ENCODE data around the gene POU2F1. TPM values are rescaled to one million over a fixed set of nuclear protein-coding genes. Genes with fewer than 3 reads are reported as not detected.
A peak's percentile ranks its signal among the peaks of the same experiment; 100 is the strongest.

POU2F1 gene
- total RNA-seq, 1 experiment from 2014 or later = 28.5 TPM

DNA sequence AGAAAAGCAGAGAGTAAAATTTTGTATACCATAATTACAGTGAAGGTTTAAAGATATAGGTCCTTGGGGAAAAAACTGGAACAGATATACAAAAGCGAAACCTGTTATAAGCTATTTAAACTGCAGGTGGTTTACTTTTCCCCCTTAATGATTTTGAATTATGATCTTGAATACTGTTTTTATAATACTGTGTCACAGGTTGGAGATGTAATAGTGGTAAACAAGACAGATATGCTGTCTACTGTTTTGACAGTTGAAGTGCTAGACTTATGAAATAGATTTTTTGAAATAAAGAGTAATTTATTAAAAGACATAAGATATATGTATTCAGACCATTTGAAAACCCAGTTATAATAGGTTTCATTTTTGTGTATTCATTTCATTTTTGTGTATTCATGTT is 168.3 kb downstream of the POU2F1 start:
- DNase-seq = no peak
- no peaks in the 10 kb centered on the region for H3K4me1 ChIP-seq (replicated peaks; ENCODE audit: insufficient read depth)
- H3K36me3 ChIP-seq (ENCODE audit: low read depth) = peaks cover 8% of the 10 kb centered on the region; the same call in 1 of the 2 replicates
- H4K20me1 ChIP-seq (ENCODE audit: insufficient read depth) = no peaks in the 10 kb centered on the region
- no peaks in the 10 kb centered on the region for H3K27me3 ChIP-seq (ENCODE audit: insufficient read depth, low read depth)
- H3K9me3 ChIP-seq (ENCODE audit: insufficient read depth, low read depth) = no peaks in the 10 kb centered on the region
- ChIA-PET CTCF (no interaction called here), POLR2A (ENCODE audit: unreplicated experiment) (no interaction called here)
- no peaks in the 10 kb centered on the region for H3K79me2 ChIP-seq (ENCODE audit: low read depth)
- intact Hi-C loops (cut with micrococcal nuclease; ENCODE audit: unreplicated experiment) = no loop called here
- H3K4me3 ChIP-seq = no peak overlapping the region
- TF ChIP-seq, protein P1, sequence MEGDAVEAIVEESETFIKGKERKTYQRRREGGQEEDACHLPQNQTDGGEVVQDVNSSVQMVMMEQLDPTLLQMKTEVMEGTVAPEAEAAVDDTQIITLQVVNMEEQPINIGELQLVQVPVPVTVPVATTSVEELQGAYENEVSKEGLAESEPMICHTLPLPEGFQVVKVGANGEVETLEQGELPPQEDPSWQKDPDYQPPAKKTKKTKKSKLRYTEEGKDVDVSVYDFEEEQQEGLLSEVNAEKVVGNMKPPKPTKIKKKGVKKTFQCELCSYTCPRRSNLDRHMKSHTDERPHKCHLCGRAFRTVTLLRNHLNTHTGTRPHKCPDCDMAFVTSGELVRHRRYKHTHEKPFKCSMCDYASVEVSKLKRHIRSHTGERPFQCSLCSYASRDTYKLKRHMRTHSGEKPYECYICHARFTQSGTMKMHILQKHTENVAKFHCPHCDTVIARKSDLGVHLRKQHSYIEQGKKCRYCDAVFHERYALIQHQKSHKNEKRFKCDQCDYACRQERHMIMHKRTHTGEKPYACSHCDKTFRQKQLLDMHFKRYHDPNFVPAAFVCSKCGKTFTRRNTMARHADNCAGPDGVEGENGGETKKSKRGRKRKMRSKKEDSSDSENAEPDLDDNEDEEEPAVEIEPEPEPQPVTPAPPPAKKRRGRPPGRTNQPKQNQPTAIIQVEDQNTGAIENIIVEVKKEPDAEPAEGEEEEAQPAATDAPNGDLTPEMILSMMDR (conservative IDR thresholded peaks at IDR 0.05) = no peak
- TF ChIP-seq EZH2 (IDR thresholded peaks at IDR 0.05; ENCODE audit: low read depth) = no peak
- no peak overlapping the region for H3K4me2 ChIP-seq
- no peak overlapping the region for H3K27ac ChIP-seq
- H2AFZ ChIP-seq = no peak overlapping the region
- H3F3A ChIP-seq (ENCODE audit: insufficient read depth, low read depth) = no peaks in the 10 kb centered on the region
- BruUV-seq (replicated peaks) = no TSS peak
- no peaks in the 10 kb centered on the region for H3K9me2 ChIP-seq (ENCODE audit: insufficient read depth)

DNA sequence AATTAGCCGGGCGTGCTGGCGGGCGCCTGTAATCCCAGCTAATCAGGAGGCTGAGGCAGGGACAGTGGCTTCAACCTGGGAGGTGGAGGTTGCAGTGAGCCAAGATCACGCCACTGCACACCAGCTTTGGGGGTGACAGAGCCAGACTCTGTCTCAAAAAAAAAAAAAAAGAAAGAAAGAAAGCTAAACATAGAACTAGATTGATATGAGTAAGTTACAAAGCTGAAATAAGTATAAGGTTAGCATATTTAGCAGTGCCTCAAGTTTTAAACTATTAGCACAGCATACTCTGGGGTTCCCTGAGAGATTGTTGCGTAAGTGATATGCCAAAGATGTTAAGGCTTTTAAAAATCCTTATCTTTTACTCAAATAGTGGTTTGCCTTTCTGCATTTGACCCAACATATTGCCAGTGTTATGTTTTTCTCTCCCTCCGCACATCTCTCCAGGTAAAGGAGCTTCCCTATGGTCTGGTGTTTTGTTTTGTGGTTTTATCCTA is 171.6 kb downstream of the POU2F1 start:
- no TSS peak for BruUV-seq (replicated peaks)
- Histone ChIP-seq H2AFZ (no peak overlapping the region), H3K4me2 (no peak overlapping the region), H4K20me1 (ENCODE audit: insufficient read depth) (no peaks in the 10 kb centered on the region), H3K9me3 (ENCODE audit: insufficient read depth, low read depth) (no peaks in the 10 kb centered on the region), H3K27ac (no peak overlapping the region), H3K36me3 (ENCODE audit: low read depth) (0 out of 2 replicates have a peak, but pooled peaks cover 4% of the 10 kb centered on the region), H3F3A (ENCODE audit: insufficient read depth, low read depth) (no peaks in the 10 kb centered on the region), H3K4me1 (replicated peaks; ENCODE audit: insufficient read depth) (no peaks in the 10 kb centered on the region), H3K4me3 (no peak overlapping the region), H3K79me2 (ENCODE audit: low read depth) (no peaks in the 10 kb centered on the region), H3K9me2 (ENCODE audit: insufficient read depth) (no peaks in the 10 kb centered on the region), H3K27me3 (ENCODE audit: insufficient read depth, low read depth) (no peaks in the 10 kb centered on the region)
- POLR2A ChIA-PET (ENCODE audit: unreplicated experiment) = no interaction called here
- DNase-seq = no peak
- CTCF ChIA-PET = no interaction called here
- TF ChIP-seq, protein P1 (conservative IDR thresholded peaks at IDR 0.05) = no peak
- TF ChIP-seq EZH2 (IDR thresholded peaks at IDR 0.05; ENCODE audit: low read depth) = no peak
- intact Hi-C loops (cut with micrococcal nuclease; ENCODE audit: unreplicated experiment) = no loop called here

DNA sequence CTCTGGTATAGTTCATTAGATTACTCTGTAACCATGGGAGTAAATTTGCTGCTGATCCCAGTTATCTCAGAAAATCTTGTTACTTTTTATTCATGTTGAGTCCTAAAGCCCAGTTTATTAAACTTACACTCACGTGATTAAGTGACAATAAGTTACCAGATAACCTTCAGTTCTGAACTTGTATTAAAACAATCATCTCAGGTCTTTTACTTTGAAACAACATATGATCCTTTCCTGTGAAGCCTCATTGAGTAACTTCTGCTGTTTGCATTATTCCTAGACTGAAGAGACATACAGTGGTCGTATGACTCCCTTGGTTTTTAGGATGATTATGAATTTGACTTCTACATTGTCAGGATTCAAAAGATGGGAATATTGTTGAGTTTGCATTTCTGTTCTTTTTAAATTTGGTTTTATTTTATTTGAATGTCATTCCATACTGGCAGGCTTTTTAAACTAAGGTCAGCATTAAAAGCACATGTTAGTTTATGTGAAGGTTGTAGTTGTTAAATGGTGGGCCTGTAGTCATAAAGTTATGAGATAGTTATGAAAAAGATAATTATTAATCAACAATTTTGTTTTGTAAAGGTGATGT is 179.8 kb downstream of the POU2F1 start:
- TF ChIP-seq, protein P1 (conservative IDR thresholded peaks at IDR 0.05) = no peak
- no peak for TF ChIP-seq EZH2 (IDR thresholded peaks at IDR 0.05; ENCODE audit: low read depth)
- no peak for DNase-seq
- H3K27me3 ChIP-seq (ENCODE audit: insufficient read depth, low read depth) = no peaks in the 10 kb centered on the region
- H3K4me1 ChIP-seq (replicated peaks; ENCODE audit: insufficient read depth) = peaks cover 12% of the 10 kb centered on the region
- H3F3A ChIP-seq (ENCODE audit: insufficient read depth, low read depth) = peaks cover 19% of the 10 kb centered on the region
- no peak overlapping the region for H3K4me2 ChIP-seq
- intact Hi-C loops (cut with micrococcal nuclease; ENCODE audit: unreplicated experiment) = loop anchor here (5.0 to 10.0 kb wide), 3 partner anchors 133 to 684 kb away; no protein-coding TSS in a partner anchor
- H2AFZ ChIP-seq = no peak overlapping the region
- H4K20me1 ChIP-seq (ENCODE audit: insufficient read depth) = no peaks in the 10 kb centered on the region
- H3K9me3 ChIP-seq (ENCODE audit: insufficient read depth, low read depth) = no peaks in the 10 kb centered on the region
- ChIA-PET POLR2A (ENCODE audit: unreplicated experiment) (no interaction called here), CTCF (no interaction called here)
- 0 out of 2 replicates have a peak overlapping the region, but pooled peaks have one; percentile 8 for H3K27ac ChIP-seq
- no peak overlapping the region for H3K4me3 ChIP-seq
- no peaks in the 10 kb centered on the region for H3K79me2 ChIP-seq (ENCODE audit: low read depth)
- H3K36me3 ChIP-seq (ENCODE audit: low read depth) = 0 out of 2 replicates have a peak, but pooled peaks cover 2% of the 10 kb centered on the region
- BruUV-seq (replicated peaks) = no TSS peak
- H3K9me2 ChIP-seq (ENCODE audit: insufficient read depth) = no peaks in the 10 kb centered on the region
